Right lobe of liver (tissue), 4 donors: Measurements from ENCODE around the gene RAB12.

Experiments
- CTCF ChIP-seq, 4 donors: fragments of 200-600 bp in 3 of 4; fragments of 450-650 bp in 1 of 4; IDR thresholded peaks; one replicate each; pipeline versions ENCODE4 v1.5.1 to v1.8.0; 2016 to 2022; ENCODE audit warnings: antibody characterized with exemption in 4 of 4, mild to moderate bottlenecking in 2 of 4
- POLR2A ChIP-seq: fragments of 450-650 bp; IDR thresholded peaks from one replicate; pipeline ENCODE4 v1.6.1; 2017; ENCODE audit warnings: antibody characterized with exemption, mild to moderate bottlenecking
- donor health status: DM: no; HTN: no; CAD: no.
- donor health status: DM: no; HTN: no; CAD: no.
- donor health status: DM: no; HTN: yes; CAD: no.

- TF ChIP-seq POLR2A (no peak), CTCF (IDR thresholded peaks at IDR 0.05) (no peak)
These were observed 53.5 kb downstream of the RAB12 start for GRCh38 chr18:8662560-8663255.
